Prostate gland (tissue), 2 donors: ENCODE measurements around the gene ATP6V1G1.

Source experiments
- CTCF ChIP-seq, 4 experiments: fragments of 200-600 bp in 2 of 4; fragments of 450-650 bp in 2 of 4; sonication (generic) in 2 of 4; IDR thresholded peaks; 1 replicate in 3 of 4; 2 replicates in 1 of 4; pipeline ENCODE4 v1.5.1; 2016 to 2019; ENCODE audit warnings: antibody characterized with exemption in 4 of 4, mild to moderate bottlenecking in 2 of 4, moderate library complexity in 2 of 4
- POLR2A ChIP-seq: fragments of 450-650 bp; IDR thresholded peaks from one replicate; pipeline ENCODE4 v1.6.1; 2016; ENCODE audit warnings: antibody characterized with exemption, mild to moderate bottlenecking

- TF ChIP-seq CTCF (IDR thresholded peaks at IDR 0.05) (no peak), POLR2A (no peak)
These were observed 42.1 kb downstream of the ATP6V1G1 start for GRCh38 chr9:114629563-114630090.
